GM21717 (cell line): ENCODE results near the gene ANO7.

Experiments
- ATAC-seq: cut with Tn5 transposase; IDR thresholded peaks from one replicate; pipeline ENCODE4 v1.9.1; 2021; ENCODE audit warnings: mild to moderate bottlenecking, moderate library complexity; ENCODE audit not compliant: unreplicated experiment

ANO7 gene

GRCh38 chr2:241226723-241227572 is 38.5 kb downstream of the ANO7 start:
- no peak for ATAC-seq

GRCh38 chr2:241227594-241227993 is 39.1 kb downstream of the ANO7 start:
- ATAC-seq = no peak

GRCh38 chr2:241228081-241228859 is 39.8 kb downstream of the ANO7 start:
- ATAC-seq = no peak

- no peak for ATAC-seq
Measured at GRCh38 chr2:241228860-241229516, 40.5 kb downstream of the ANO7 start.

GRCh38 chr2:241229563-241230401 is 41.3 kb downstream of the ANO7 start:
- no peak for ATAC-seq

GRCh38 chr2:241230435-241230834 is 42.0 kb downstream of the ANO7 start:
- no peak for ATAC-seq

GRCh38 chr2:241232736-241233575 is 44.5 kb downstream of the ANO7 start:
- no peak for ATAC-seq

- ATAC-seq = no peak
Measured at GRCh38 chr2:241234066-241234790, 45.8 kb downstream of the ANO7 start.

GRCh38 chr2:241234962-241235740 is 46.7 kb downstream of the ANO7 start:
- ATAC-seq = no peak

- ATAC-seq = no peak
Measured at GRCh38 chr2:241235859-241236593, 47.5 kb downstream of the ANO7 start.

GRCh38 chr2:241237047-241237446 is 48.6 kb downstream of the ANO7 start:
- no peak for ATAC-seq

GRCh38 chr2:241237949-241238371 is 49.5 kb downstream of the ANO7 start:
- no peak for ATAC-seq

GRCh38 chr2:241238693-241239198 is 50.3 kb downstream of the ANO7 start:
- no peak for ATAC-seq

- ATAC-seq = no peak
Measured at GRCh38 chr2:241239552-241240202, 51.2 kb downstream of the ANO7 start.

- ATAC-seq = no peak
Measured at GRCh38 chr2:241240320-241241004, 52.0 kb downstream of the ANO7 start.

GRCh38 chr2:241241669-241242068 is 53.2 kb downstream of the ANO7 start:
- ATAC-seq = no peak
